B cell (primary cell): ENCODE data around the gene SCN11A. TPM values are rescaled to one million over a fixed set of nuclear protein-coding genes. Genes with fewer than 3 reads are reported as not detected.

Experiments used
- ATAC-seq: fragments of 200-7000 bp; cut with Tn5 transposase; one replicate; pipeline ENCODE4 v1.10.0; 2021; ENCODE audit warnings: low read depth, mild to moderate bottlenecking, moderate number of reproducible peaks, moderate library complexity
- CTCF ChIA-PET: fragments of 350-600 bp; sonication (Branson Sonifier 250); formaldehyde crosslinking; loops from one replicate; lab custom pipeline; 2021; ENCODE audit warnings: antibody characterized with exemption, inconsistent platforms; lab: Charles Lee
- POLR2A ChIA-PET: fragments of 350-600 bp; sonication (Branson Sonifier 250); formaldehyde crosslinking; loops from one replicate; lab custom pipeline; 2021; ENCODE audit warnings: antibody characterized with exemption; lab: Charles Lee
- DNase-seq: peaks from one replicate; pipeline ENCODE4 v3.0.0; 2013
- H2AFZ ChIP-seq: 2 replicates; pipeline ENCODE4 v1.6.1; 2012; ENCODE audit warnings: mild to moderate bottlenecking, low read depth, low read length; ENCODE audit not compliant: insufficient read depth, poor library complexity, severe bottlenecking
- H3K27ac ChIP-seq, 2 donors: 1 replicate in 1 of 2; 2 replicates in 1 of 2; pipeline ENCODE4 v1.5.1; 2012 to 2013; ENCODE audit warnings: low read length in 2 of 2, mild to moderate bottlenecking in 2 of 2, moderate library complexity in 1 of 2
- H3K27me3 ChIP-seq, 4 experiments: fragments of 200-600 bp in 1 of 4; sonication (generic) in 1 of 4; replicated peaks in 1 of 4; 1 replicate in 2 of 4; 2 replicates in 2 of 4; pipeline versions ENCODE4 v1.6.1 to v1.7.0; 2013 to 2016; ENCODE audit warnings: low read length in 3 of 4, mild to moderate bottlenecking in 2 of 4, mixed read lengths in 1 of 4, moderate library complexity in 1 of 4; ENCODE audit not compliant: insufficient read depth in 4 of 4, control insufficient read depth in 3 of 4; ENCODE audit errors: control extremely low read depth in 1 of 4
- H3K36me3 ChIP-seq, 2 experiments: replicated peaks in 1 of 2; 1 replicate in 1 of 2; 2 replicates in 1 of 2; pipeline versions ENCODE4 v1.6.1 to v1.7.1; 2013; ENCODE audit warnings: low read length in 1 of 2; ENCODE audit not compliant: insufficient read depth in 2 of 2, control insufficient read depth in 1 of 2; ENCODE audit errors: control extremely low read depth in 1 of 2, extremely low read depth in 1 of 2
- H3K4me1 ChIP-seq, 2 donors: fragments of 200-600 bp in 1 of 2; sonication (generic) in 1 of 2; 1 replicate in 1 of 2; 2 replicates in 1 of 2; pipeline versions ENCODE4 v1.5.1 to v1.6.1; 2013 to 2017; ENCODE audit warnings: low read length in 2 of 2; ENCODE audit not compliant: control insufficient read depth in 2 of 2, insufficient read depth in 2 of 2
- H3K4me2 ChIP-seq: replicated peaks from 2 replicates; pipeline ENCODE3; 2012; ENCODE audit warnings: mild to moderate bottlenecking, low read depth, low read length; ENCODE audit not compliant: poor library complexity, severe bottlenecking
- H3K4me3 ChIP-seq, 5 experiments: fragments of 200-600 bp in 1 of 5; sonication (generic) in 1 of 5; 1 replicate in 3 of 5; 2 replicates in 2 of 5; pipeline versions ENCODE4 v1.5.1 to v1.7.0; 2011 to 2016; ENCODE audit warnings: low read length in 4 of 5, mild to moderate bottlenecking in 4 of 5, low read depth in 2 of 5, control low read depth in 1 of 5, moderate library complexity in 1 of 5; ENCODE audit not compliant: insufficient read depth in 1 of 5; ENCODE audit errors: control extremely low read depth in 1 of 5, extremely low read depth in 1 of 5
- H3K79me2 ChIP-seq: fragments of 200-600 bp; sonication (generic); one replicate; pipeline ENCODE4 v1.6.0; 2016; ENCODE audit warnings: low read length; ENCODE audit not compliant: control insufficient read depth, insufficient read depth
- H3K9ac ChIP-seq: fragments of 200-600 bp; sonication (generic); 2 replicates; pipeline ENCODE4 v1.6.1; 2017; ENCODE audit warnings: mild to moderate bottlenecking, low read length, moderate library complexity
- H3K9me3 ChIP-seq, 3 donors: one replicate each; pipeline versions ENCODE4 v1.6.1 to v1.7.1; 2013; ENCODE audit warnings: low read length in 2 of 3; ENCODE audit not compliant: control insufficient read depth in 2 of 3, insufficient read depth in 1 of 3; ENCODE audit errors: control extremely low read depth in 1 of 3
- H4K20me1 ChIP-seq: 2 replicates; pipeline ENCODE4 v1.6.0; 2012; ENCODE audit warnings: mild to moderate bottlenecking, low read length; ENCODE audit not compliant: insufficient read depth, control insufficient read depth, poor library complexity, severe bottlenecking
- H3K27ac Mint-ChIP-seq: one replicate; pipeline ENCODE4 v1.8.0; 2021; ENCODE audit warnings: mixed read lengths
- H3K27me3 Mint-ChIP-seq: one replicate; pipeline ENCODE4 v1.8.0; 2021; ENCODE audit warnings: mixed read lengths
- H3K4me1 Mint-ChIP-seq: one replicate; pipeline ENCODE4 v1.8.0; 2021; ENCODE audit warnings: mixed read lengths
- H3K4me3 Mint-ChIP-seq: one replicate; pipeline ENCODE4 v1.8.0; 2021; ENCODE audit warnings: mixed read lengths
- H3K9me3 Mint-ChIP-seq: one replicate; pipeline ENCODE4 v1.8.0; 2022; ENCODE audit warnings: mixed read lengths; ENCODE audit not compliant: insufficient read depth
- EZH2 ChIP-seq: IDR thresholded peaks from 2 replicates; pipeline ENCODE4 v1.6.1; 2012; ENCODE audit warnings: borderline replicate concordance, low read depth, mild to moderate bottlenecking, moderate library complexity, low read length; ENCODE audit not compliant: insufficient read depth, poor library complexity, severe bottlenecking
- WGBS: methylation state at CpG from one replicate; pipeline ENCODE4 v1.1.5; 2013; ENCODE audit warnings: missing lambda C conversion rate; ENCODE audit not compliant: insufficient coverage; 5-methylcytosine and 5-hydroxymethylcytosine counted together
- intact Hi-C: fragments of 100-400 bp; cut with micrococcal nuclease; formaldehyde crosslinking; loops from one replicate; pipeline ENCODE4 v1.10.0; 2022
- polyA plus RNA-seq: library from polyadenylated mRNA; depleted of rRNA; stranded (reverse); fragments of >200 nt; gene quantifications from 2 replicates; pipeline ENCODE4 v1.2.3, GENCODE V29; 2012
- total RNA-seq, 2 donors: library from RNA; stranded (reverse); fragments of 120-200 nt in 1 of 2; gene quantifications; 1 replicate in 1 of 2; 2 replicates in 1 of 2; pipeline versions ENCODE4 v1.2.3 to v1.2.4, GENCODE V29; 2013 to 2022
- TF ChIP-seq, protein P1 (sequence below): fragments of 200-600 bp; IDR thresholded peaks from one replicate; pipeline ENCODE4 v1.8.0; 2022; ENCODE audit warnings: antibody characterized with exemption, mild to moderate bottlenecking

SCN11A gene
- total and polyA plus RNA-seq, 2 donors (not counting 1 experiment from before 2014, with no cell fraction given), result 0.07 to 0.25 TPM

DNA sequence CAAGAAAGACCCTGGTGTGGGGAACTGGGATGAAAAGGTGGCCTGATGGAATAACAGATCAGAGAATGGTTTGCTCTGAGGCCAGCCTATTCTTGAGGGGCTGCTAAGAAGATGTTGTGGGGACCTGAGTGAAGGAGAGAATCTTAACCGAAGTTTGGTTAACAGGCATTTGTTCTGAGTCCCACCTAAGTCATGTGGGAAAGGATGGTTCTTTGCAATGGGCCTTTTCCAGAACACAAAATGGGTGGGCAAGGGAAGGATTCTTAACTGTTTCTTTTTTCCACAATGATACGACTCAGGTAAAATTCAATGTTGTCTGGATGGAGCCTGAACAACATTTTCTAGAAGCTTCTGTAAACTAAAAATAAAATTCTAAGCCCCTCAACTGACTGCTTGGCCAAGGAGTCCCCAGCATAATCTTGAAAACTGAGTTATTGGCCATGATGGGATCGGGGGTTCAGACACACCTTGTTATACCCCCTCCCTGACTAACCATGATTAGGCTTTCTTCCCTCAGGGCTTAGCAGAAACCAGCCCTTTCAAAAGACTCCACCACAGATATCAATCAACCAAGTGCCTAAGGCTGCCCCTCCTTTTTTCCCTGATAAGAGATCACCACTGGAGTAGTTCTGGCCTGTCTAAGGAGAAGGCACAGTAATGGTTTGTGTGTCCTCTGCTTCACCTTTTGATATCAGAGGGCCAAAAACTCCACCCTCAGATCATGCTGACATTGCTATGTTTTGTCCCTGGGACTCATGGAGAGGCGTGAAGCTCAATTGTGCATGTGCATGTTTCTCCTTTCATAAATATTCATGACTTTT lies 30.1 kb downstream of the SCN11A start:
- Histone ChIP-seq H2AFZ (no peak overlapping the region), H3K79me2 (no peaks in the 10 kb centered on the region), H3K4me2 (no peak overlapping the region), H3K4me1 (no peaks in the 10 kb centered on the region), H3K9ac (no peak overlapping the region), H3K27me3 (peaks cover 0 to 9% (median 0%) of the 10 kb centered on the region in 4 experiments), H3K9me3 (no peaks in the 10 kb centered on the region), H3K27ac (no peak overlapping the region), H3K4me3 (no peak overlapping the region), H4K20me1 (no peaks in the 10 kb centered on the region), H3K36me3 (no peaks in the 10 kb centered on the region)
- ChIA-PET POLR2A (no interaction called here), CTCF (interaction anchor here (0.8 to 1.2 kb wide), 2 partner anchors 9 to 271 kb away, joined by 3 to 4 read pairs; no protein-coding TSS in a partner anchor)
- Mint-ChIP-seq H3K27me3 (peaks cover 13% of the 10 kb centered on the region), H3K4me1 (no peaks in the 10 kb centered on the region), H3K9me3 (no peaks in the 10 kb centered on the region), H3K4me3 (no peak overlapping the region), H3K27ac (no peak overlapping the region)
- ATAC-seq (no peak), DNase-seq (no peak)
- TF ChIP-seq, protein P1, sequence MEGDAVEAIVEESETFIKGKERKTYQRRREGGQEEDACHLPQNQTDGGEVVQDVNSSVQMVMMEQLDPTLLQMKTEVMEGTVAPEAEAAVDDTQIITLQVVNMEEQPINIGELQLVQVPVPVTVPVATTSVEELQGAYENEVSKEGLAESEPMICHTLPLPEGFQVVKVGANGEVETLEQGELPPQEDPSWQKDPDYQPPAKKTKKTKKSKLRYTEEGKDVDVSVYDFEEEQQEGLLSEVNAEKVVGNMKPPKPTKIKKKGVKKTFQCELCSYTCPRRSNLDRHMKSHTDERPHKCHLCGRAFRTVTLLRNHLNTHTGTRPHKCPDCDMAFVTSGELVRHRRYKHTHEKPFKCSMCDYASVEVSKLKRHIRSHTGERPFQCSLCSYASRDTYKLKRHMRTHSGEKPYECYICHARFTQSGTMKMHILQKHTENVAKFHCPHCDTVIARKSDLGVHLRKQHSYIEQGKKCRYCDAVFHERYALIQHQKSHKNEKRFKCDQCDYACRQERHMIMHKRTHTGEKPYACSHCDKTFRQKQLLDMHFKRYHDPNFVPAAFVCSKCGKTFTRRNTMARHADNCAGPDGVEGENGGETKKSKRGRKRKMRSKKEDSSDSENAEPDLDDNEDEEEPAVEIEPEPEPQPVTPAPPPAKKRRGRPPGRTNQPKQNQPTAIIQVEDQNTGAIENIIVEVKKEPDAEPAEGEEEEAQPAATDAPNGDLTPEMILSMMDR, result no peak
- TF ChIP-seq EZH2, result no peak
- 100% methylated on average over 2 of the region's 4 CpGs for WGBS
- intact Hi-C loops, result no loop called here

DNA sequence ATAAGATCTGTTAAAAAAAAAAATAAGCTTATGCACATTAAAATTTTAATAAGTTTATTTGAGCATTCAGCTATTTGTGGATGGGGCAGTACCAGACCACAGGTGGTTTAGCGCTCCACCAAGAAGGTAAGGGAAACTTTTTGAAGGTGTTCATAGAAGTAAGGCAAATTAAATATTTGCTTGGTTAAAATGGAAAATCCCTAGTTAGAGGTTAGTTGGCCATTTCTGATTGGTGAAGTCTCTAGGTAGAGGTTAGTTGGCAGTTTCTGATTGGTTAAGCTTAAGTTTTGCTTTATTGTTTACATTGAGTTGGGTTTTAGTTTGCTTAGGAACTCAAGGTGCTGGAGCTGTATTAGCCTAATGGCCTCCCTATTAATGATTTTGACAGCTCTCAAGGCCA lies 30.7 kb downstream of the SCN11A start:
- Mint-ChIP-seq H3K4me3 (no peak overlapping the region), H3K4me1 (no peaks in the 10 kb centered on the region), H3K9me3 (no peaks in the 10 kb centered on the region), H3K27me3 (peaks cover 13% of the 10 kb centered on the region), H3K27ac (no peak overlapping the region)
- Histone ChIP-seq H3K4me2 (no peak overlapping the region), H3K27ac (no peak overlapping the region), H4K20me1 (no peaks in the 10 kb centered on the region), H3K4me1 (no peaks in the 10 kb centered on the region), H3K9ac (no peak overlapping the region), H3K79me2 (no peaks in the 10 kb centered on the region), H2AFZ (no peak overlapping the region), H3K9me3 (no peaks in the 10 kb centered on the region), H3K27me3 (peaks cover 0 to 9% (median 0%) of the 10 kb centered on the region in 4 experiments), H3K4me3 (no peak overlapping the region), H3K36me3 (no peaks in the 10 kb centered on the region)
- ATAC-seq (no peak), DNase-seq (no peak)
- intact Hi-C loops, result no loop called here
- WGBS, result 81% methylated on average over 1 of the region's 1 CpG
- TF ChIP-seq, protein P1, result no peak
- TF ChIP-seq EZH2, result no peak
- CTCF ChIA-PET, result interaction anchor here (0.8 kb wide), 1 partner anchor 271 kb away, joined by 3 read pairs; no protein-coding TSS in a partner anchor
- POLR2A ChIA-PET, result no interaction called here
